ENCODE results near the gene SLX4IP.

SLX4IP gene

DNA sequence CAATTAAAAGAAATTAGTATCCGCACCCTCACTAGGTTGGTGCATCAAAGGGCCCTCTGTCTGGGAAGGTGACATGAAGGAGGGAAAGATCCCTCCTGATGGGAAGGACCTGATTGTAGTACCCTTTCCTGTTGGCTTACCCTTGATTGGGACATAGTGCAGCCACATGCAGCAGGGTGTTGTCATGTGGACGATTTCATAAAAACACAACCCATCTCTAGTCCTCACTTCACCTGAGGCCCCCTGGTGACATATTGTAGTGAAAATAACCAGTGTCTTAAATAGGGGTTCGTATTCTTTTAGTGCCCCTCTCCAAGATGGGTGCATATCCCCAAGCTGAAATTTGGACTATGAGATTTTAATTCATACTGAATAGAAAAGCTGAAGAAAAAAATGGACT, 97.3 kb downstream of the SLX4IP start:
- no peak for DNase-seq (ENCODE audit: low spot score)
- in situ Hi-C loops (cut with MboI; ENCODE audit: low sequenced_read_pairs, unreplicated experiment): no loop called here
- TF ChIP-seq, protein P1, sequence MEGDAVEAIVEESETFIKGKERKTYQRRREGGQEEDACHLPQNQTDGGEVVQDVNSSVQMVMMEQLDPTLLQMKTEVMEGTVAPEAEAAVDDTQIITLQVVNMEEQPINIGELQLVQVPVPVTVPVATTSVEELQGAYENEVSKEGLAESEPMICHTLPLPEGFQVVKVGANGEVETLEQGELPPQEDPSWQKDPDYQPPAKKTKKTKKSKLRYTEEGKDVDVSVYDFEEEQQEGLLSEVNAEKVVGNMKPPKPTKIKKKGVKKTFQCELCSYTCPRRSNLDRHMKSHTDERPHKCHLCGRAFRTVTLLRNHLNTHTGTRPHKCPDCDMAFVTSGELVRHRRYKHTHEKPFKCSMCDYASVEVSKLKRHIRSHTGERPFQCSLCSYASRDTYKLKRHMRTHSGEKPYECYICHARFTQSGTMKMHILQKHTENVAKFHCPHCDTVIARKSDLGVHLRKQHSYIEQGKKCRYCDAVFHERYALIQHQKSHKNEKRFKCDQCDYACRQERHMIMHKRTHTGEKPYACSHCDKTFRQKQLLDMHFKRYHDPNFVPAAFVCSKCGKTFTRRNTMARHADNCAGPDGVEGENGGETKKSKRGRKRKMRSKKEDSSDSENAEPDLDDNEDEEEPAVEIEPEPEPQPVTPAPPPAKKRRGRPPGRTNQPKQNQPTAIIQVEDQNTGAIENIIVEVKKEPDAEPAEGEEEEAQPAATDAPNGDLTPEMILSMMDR (IDR thresholded peaks at IDR 0.05; ENCODE audit: borderline replicate concordance, control extremely low read depth, extremely low read depth, insufficient read depth, missing control alignments): no peak

DNA sequence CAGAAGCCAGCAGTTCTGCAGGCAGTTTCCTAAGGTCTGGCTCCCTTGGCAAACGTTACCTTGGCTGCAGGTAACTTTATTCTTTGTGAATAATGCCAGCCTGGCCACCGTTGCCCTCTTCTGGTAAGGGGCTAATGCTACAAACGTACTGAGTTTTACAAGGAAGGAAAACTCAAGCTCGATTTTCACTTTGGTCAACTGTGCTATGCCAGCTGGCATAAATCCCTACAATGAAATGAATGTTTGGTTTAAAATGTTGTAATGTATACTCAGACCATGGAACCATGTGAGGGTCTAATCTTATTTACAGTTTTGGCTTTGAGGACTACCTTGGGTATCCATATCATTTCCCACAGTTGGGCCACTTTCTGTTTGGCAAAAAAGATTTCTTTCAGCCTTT, 101.4 kb downstream of the SLX4IP start:
- in situ Hi-C loops (cut with MboI; ENCODE audit: low sequenced_read_pairs, unreplicated experiment): no loop called here
- TF ChIP-seq, protein P1 (IDR thresholded peaks at IDR 0.05; ENCODE audit: borderline replicate concordance, control extremely low read depth, extremely low read depth, insufficient read depth, missing control alignments): peak; percentile 43
- DNase-seq (ENCODE audit: low spot score): no peak

DNA sequence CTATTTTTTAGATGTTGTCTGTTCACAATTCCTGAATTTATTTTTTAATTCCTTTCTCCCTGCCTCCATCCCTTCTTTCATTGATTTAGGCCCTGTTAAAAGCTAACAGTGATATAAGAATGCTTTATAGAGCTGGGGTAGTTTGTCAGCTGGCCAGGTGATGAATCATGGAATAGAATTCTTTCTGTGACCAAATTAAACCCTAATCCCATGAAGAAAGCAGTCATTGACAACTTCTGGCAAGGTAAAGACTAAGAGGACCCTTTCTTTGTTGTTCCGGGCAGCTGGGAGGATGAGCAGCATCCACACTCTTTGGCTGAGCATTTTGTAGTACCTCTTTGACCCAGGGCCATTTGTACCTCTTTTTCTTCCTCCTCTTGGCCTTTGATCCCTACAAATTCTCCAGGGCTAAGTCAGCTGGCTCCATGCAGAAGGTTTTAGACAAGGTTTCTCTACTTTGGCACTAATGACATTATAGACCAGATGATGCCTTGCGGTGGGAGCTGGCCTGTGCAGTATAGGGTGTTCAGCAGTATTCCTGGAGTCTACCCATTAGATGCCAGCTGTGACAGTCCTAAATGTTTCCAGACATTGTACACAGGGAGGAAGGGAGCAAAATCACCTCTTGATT, 102.9 kb downstream of the SLX4IP start:
- no peak for DNase-seq (ENCODE audit: low spot score)
- TF ChIP-seq, protein P1 (IDR thresholded peaks at IDR 0.05; ENCODE audit: borderline replicate concordance, control extremely low read depth, extremely low read depth, insufficient read depth, missing control alignments): no peak
- in situ Hi-C loops (cut with MboI; ENCODE audit: low sequenced_read_pairs, unreplicated experiment): no loop called here

DNA sequence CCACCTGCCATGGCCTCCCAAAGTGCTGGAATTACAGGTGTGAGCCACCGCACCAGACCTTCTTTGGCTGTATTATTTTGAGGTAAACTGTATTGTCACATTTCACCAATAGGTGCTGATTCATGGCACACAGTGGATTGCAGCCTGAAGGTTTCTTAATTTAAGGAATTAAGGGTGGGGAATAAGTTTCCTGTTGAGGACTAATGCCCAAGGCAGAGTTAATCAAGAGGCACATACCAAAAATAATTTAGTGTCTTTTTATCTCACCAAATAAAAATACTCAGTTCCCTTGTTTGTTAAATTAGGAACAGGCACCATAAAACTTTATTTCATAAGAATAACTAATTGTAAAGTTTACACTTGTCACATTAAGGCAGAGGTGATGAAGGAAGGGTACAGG, 103.7 kb downstream of the SLX4IP start:
- TF ChIP-seq, protein P1 (IDR thresholded peaks at IDR 0.05; ENCODE audit: borderline replicate concordance, control extremely low read depth, extremely low read depth, insufficient read depth, missing control alignments): no peak
- in situ Hi-C loops (cut with MboI; ENCODE audit: low sequenced_read_pairs, unreplicated experiment): no loop called here
- DNase-seq (ENCODE audit: low spot score): no peak

DNA sequence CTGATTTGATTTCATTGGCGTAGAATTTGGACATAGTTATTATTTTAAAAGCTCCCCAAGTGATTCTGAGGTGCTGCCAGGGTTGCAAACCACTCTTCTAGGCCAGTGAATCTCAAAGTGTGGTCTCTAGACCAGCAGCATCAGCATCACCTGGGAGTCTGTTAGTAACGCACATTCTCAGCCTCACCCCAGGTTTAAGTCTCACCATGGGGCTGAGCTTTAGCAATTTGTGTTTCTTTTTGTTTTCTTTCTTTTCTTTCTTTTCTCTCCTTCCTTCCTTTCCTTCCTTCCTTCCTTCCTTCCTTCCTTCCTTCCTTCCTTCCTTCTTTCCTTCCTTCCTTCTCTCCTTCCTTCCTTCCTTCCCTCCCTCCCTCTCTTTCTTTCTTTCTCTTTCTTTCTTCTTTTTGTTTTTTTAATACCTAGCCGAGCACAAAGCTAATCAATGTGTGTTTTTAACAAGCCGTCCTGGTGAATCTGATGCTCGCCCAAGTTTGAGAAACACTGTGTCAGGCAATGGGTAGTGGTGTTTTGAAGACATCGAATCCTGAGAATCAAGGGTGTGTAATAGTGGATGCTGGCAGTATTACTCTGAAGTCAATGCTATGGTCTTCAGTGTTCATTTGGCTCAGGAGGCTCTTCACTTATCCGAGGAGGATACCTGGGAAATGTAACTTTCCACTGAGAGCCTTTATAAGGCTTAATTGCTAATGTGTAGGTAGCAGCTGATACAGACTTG, 104.9 kb downstream of the SLX4IP start:
- TF ChIP-seq, protein P1 (IDR thresholded peaks at IDR 0.05; ENCODE audit: borderline replicate concordance, control extremely low read depth, extremely low read depth, insufficient read depth, missing control alignments): no peak
- in situ Hi-C loops (cut with MboI; ENCODE audit: low sequenced_read_pairs, unreplicated experiment): no loop called here
- DNase-seq (ENCODE audit: low spot score): no peak

DNA sequence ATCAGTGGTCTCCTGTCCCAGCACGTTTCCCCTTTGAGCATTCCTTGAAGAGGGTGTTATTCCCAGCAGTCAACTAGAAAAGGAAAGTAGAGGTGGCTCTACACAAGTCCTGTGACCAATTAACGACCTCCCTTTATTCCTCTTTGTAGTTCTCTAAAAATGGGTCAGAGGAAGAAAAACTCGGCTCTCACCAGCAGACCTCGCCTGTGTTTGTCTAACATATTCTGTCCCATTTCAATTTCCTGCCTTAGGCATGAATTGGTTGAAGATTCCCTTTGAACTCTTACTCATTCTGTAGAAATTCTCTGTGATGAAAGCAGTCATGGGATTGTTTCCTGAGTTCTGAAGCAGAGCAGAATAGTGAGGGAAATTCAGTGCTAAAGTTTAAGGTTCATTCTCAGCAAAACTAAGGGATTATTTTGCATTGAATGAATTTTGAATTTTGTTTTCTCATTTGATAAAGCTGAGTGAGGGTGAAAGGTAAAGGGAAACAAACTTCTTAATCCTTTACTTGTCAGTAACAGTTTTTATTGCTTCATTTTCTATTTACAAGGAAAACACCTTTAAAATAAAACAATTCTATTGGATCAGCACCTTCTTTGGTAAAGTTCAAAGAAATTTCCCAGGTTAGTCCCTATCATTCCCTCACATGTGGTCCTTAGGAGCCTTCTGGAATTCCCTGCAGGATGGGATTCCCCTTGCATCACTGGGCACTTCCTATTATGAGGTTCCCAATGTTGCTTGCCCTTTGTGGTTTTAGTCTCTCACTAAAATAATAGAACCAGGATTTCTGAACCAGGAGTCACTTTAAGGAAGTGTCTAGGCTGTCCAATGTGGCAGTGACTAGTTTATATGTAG, 105.8 kb downstream of the SLX4IP start:
- in situ Hi-C loops (cut with MboI; ENCODE audit: low sequenced_read_pairs, unreplicated experiment): no loop called here
- TF ChIP-seq, protein P1 (IDR thresholded peaks at IDR 0.05; ENCODE audit: borderline replicate concordance, control extremely low read depth, extremely low read depth, insufficient read depth, missing control alignments): no peak
- no peak for DNase-seq (ENCODE audit: low spot score)
